B cell (primary cell): ENCODE data around the gene GNPAT. TPM values are rescaled to one million over a fixed set of nuclear protein-coding genes. Genes with fewer than 3 reads are reported as not detected.

ENCODE experiments used
- ATAC-seq: fragments of 200-7000 bp; cut with Tn5 transposase; one replicate; pipeline ENCODE4 v1.10.0; 2021; ENCODE audit warnings: low read depth, mild to moderate bottlenecking, moderate number of reproducible peaks, moderate library complexity
- CTCF ChIA-PET: fragments of 350-600 bp; sonication (Branson Sonifier 250); formaldehyde crosslinking; loops from one replicate; lab custom pipeline; 2021; ENCODE audit warnings: antibody characterized with exemption, inconsistent platforms; lab: Charles Lee
- POLR2A ChIA-PET: fragments of 350-600 bp; sonication (Branson Sonifier 250); formaldehyde crosslinking; loops from one replicate; lab custom pipeline; 2021; ENCODE audit warnings: antibody characterized with exemption; lab: Charles Lee
- DNase-seq: peaks from one replicate; pipeline ENCODE4 v3.0.0; 2013
- H2AFZ ChIP-seq: 2 replicates; pipeline ENCODE4 v1.6.1; 2012; ENCODE audit warnings: mild to moderate bottlenecking, low read depth, low read length; ENCODE audit not compliant: insufficient read depth, poor library complexity, severe bottlenecking
- H3K27ac ChIP-seq, 2 donors: 1 replicate in 1 of 2; 2 replicates in 1 of 2; pipeline ENCODE4 v1.5.1; 2012 to 2013; ENCODE audit warnings: low read length in 2 of 2, mild to moderate bottlenecking in 2 of 2, moderate library complexity in 1 of 2
- H3K27me3 ChIP-seq, 4 experiments: fragments of 200-600 bp in 1 of 4; sonication (generic) in 1 of 4; replicated peaks in 1 of 4; 1 replicate in 2 of 4; 2 replicates in 2 of 4; pipeline versions ENCODE4 v1.6.1 to v1.7.0; 2013 to 2016; ENCODE audit warnings: low read length in 3 of 4, mild to moderate bottlenecking in 2 of 4, mixed read lengths in 1 of 4, moderate library complexity in 1 of 4; ENCODE audit not compliant: insufficient read depth in 4 of 4, control insufficient read depth in 3 of 4; ENCODE audit errors: control extremely low read depth in 1 of 4
- H3K36me3 ChIP-seq, 2 experiments: replicated peaks in 1 of 2; 1 replicate in 1 of 2; 2 replicates in 1 of 2; pipeline versions ENCODE4 v1.6.1 to v1.7.1; 2013; ENCODE audit warnings: low read length in 1 of 2; ENCODE audit not compliant: insufficient read depth in 2 of 2, control insufficient read depth in 1 of 2; ENCODE audit errors: control extremely low read depth in 1 of 2, extremely low read depth in 1 of 2
- H3K4me1 ChIP-seq, 2 donors: fragments of 200-600 bp in 1 of 2; sonication (generic) in 1 of 2; 1 replicate in 1 of 2; 2 replicates in 1 of 2; pipeline versions ENCODE4 v1.5.1 to v1.6.1; 2013 to 2017; ENCODE audit warnings: low read length in 2 of 2; ENCODE audit not compliant: control insufficient read depth in 2 of 2, insufficient read depth in 2 of 2
- H3K4me2 ChIP-seq: replicated peaks from 2 replicates; pipeline ENCODE3; 2012; ENCODE audit warnings: mild to moderate bottlenecking, low read depth, low read length; ENCODE audit not compliant: poor library complexity, severe bottlenecking
- H3K4me3 ChIP-seq, 5 experiments: fragments of 200-600 bp in 1 of 5; sonication (generic) in 1 of 5; 1 replicate in 3 of 5; 2 replicates in 2 of 5; pipeline versions ENCODE4 v1.5.1 to v1.7.0; 2011 to 2016; ENCODE audit warnings: low read length in 4 of 5, mild to moderate bottlenecking in 4 of 5, low read depth in 2 of 5, control low read depth in 1 of 5, moderate library complexity in 1 of 5; ENCODE audit not compliant: insufficient read depth in 1 of 5; ENCODE audit errors: control extremely low read depth in 1 of 5, extremely low read depth in 1 of 5
- H3K79me2 ChIP-seq: fragments of 200-600 bp; sonication (generic); one replicate; pipeline ENCODE4 v1.6.0; 2016; ENCODE audit warnings: low read length; ENCODE audit not compliant: control insufficient read depth, insufficient read depth
- H3K9ac ChIP-seq: fragments of 200-600 bp; sonication (generic); 2 replicates; pipeline ENCODE4 v1.6.1; 2017; ENCODE audit warnings: mild to moderate bottlenecking, low read length, moderate library complexity
- H3K9me3 ChIP-seq, 3 donors: one replicate each; pipeline versions ENCODE4 v1.6.1 to v1.7.1; 2013; ENCODE audit warnings: low read length in 2 of 3; ENCODE audit not compliant: control insufficient read depth in 2 of 3, insufficient read depth in 1 of 3; ENCODE audit errors: control extremely low read depth in 1 of 3
- H4K20me1 ChIP-seq: 2 replicates; pipeline ENCODE4 v1.6.0; 2012; ENCODE audit warnings: mild to moderate bottlenecking, low read length; ENCODE audit not compliant: insufficient read depth, control insufficient read depth, poor library complexity, severe bottlenecking
- H3K27ac Mint-ChIP-seq: one replicate; pipeline ENCODE4 v1.8.0; 2021; ENCODE audit warnings: mixed read lengths
- H3K27me3 Mint-ChIP-seq: one replicate; pipeline ENCODE4 v1.8.0; 2021; ENCODE audit warnings: mixed read lengths
- H3K4me1 Mint-ChIP-seq: one replicate; pipeline ENCODE4 v1.8.0; 2021; ENCODE audit warnings: mixed read lengths
- H3K4me3 Mint-ChIP-seq: one replicate; pipeline ENCODE4 v1.8.0; 2021; ENCODE audit warnings: mixed read lengths
- H3K9me3 Mint-ChIP-seq: one replicate; pipeline ENCODE4 v1.8.0; 2022; ENCODE audit warnings: mixed read lengths; ENCODE audit not compliant: insufficient read depth
- EZH2 ChIP-seq: IDR thresholded peaks from 2 replicates; pipeline ENCODE4 v1.6.1; 2012; ENCODE audit warnings: borderline replicate concordance, low read depth, mild to moderate bottlenecking, moderate library complexity, low read length; ENCODE audit not compliant: insufficient read depth, poor library complexity, severe bottlenecking
- WGBS: methylation state at CpG from one replicate; pipeline ENCODE4 v1.1.5; 2013; ENCODE audit warnings: missing lambda C conversion rate; ENCODE audit not compliant: insufficient coverage; 5-methylcytosine and 5-hydroxymethylcytosine counted together
- intact Hi-C: fragments of 100-400 bp; cut with micrococcal nuclease; formaldehyde crosslinking; loops from one replicate; pipeline ENCODE4 v1.10.0; 2022
- polyA plus RNA-seq: library from polyadenylated mRNA; depleted of rRNA; stranded (reverse); fragments of >200 nt; gene quantifications from 2 replicates; pipeline ENCODE4 v1.2.3, GENCODE V29; 2012
- total RNA-seq, 2 donors: library from RNA; stranded (reverse); fragments of 120-200 nt in 1 of 2; gene quantifications; 1 replicate in 1 of 2; 2 replicates in 1 of 2; pipeline versions ENCODE4 v1.2.3 to v1.2.4, GENCODE V29; 2013 to 2022
- TF ChIP-seq, protein P1 (sequence below): fragments of 200-600 bp; IDR thresholded peaks from one replicate; pipeline ENCODE4 v1.8.0; 2022; ENCODE audit warnings: antibody characterized with exemption, mild to moderate bottlenecking

GNPAT gene
- total and polyA plus RNA-seq, 2 donors (not counting 1 experiment from before 2014, with no cell fraction given): 19.5 to 49.0 TPM

DNA sequence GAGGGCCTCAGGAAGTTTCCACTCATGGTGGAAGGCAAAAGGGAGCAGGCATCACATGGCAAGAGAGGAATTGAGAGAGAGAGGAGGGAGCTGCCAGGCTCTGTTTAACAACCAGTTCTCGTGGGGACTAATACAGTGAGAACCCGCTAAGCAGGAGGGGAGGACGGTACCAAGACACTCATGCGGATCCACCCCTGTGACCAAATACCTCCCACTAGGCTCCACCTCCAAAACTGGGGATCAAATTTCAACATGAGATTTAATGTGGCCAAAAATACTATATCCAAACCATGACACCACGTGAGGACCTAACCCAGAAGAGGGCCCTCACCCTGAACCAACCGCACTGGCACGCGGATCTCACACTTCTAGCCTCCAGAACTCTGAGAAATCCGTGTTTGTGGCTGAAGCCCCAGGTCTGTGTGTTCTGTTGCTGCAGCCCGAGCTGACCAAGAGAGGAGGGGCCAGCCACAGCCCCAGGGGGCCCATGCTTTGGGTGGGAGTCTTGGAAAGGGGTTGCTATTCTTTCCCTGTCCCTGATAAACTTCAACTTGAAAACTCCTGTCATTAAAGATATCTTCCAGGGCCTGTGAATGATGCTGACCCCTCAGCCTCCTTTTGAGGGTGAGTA is 47.2 kb upstream of the GNPAT start:
- H3K36me3 ChIP-seq: no peaks in the 10 kb centered on the region
- no peaks in the 10 kb centered on the region for H3K4me1 Mint-ChIP-seq
- WGBS: 79% methylated on average over 7 of the region's 10 CpGs
- H3K4me3 ChIP-seq: no peak overlapping the region
- H4K20me1 ChIP-seq: no peaks in the 10 kb centered on the region
- H3K9me3 Mint-ChIP-seq: no peaks in the 10 kb centered on the region
- intact Hi-C loops: no loop called here
- ATAC-seq (no peak), DNase-seq (no peak)
- no peak overlapping the region for H3K9ac ChIP-seq
- ChIA-PET POLR2A (no interaction called here), CTCF (no interaction called here)
- TF ChIP-seq, protein P1, sequence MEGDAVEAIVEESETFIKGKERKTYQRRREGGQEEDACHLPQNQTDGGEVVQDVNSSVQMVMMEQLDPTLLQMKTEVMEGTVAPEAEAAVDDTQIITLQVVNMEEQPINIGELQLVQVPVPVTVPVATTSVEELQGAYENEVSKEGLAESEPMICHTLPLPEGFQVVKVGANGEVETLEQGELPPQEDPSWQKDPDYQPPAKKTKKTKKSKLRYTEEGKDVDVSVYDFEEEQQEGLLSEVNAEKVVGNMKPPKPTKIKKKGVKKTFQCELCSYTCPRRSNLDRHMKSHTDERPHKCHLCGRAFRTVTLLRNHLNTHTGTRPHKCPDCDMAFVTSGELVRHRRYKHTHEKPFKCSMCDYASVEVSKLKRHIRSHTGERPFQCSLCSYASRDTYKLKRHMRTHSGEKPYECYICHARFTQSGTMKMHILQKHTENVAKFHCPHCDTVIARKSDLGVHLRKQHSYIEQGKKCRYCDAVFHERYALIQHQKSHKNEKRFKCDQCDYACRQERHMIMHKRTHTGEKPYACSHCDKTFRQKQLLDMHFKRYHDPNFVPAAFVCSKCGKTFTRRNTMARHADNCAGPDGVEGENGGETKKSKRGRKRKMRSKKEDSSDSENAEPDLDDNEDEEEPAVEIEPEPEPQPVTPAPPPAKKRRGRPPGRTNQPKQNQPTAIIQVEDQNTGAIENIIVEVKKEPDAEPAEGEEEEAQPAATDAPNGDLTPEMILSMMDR: no peak
- TF ChIP-seq EZH2: no peak
- no peaks in the 10 kb centered on the region for H3K79me2 ChIP-seq
- no peak overlapping the region for H3K27ac ChIP-seq
- H3K4me2 ChIP-seq: no peak overlapping the region
- no peak overlapping the region for H3K4me3 Mint-ChIP-seq
- peaks cover 0 to 17% (median 1%) of the 10 kb centered on the region in 4 experiments for H3K27me3 ChIP-seq
- no peak overlapping the region for H3K27ac Mint-ChIP-seq
- H2AFZ ChIP-seq: no peak overlapping the region
- peaks cover 0 to 9% (median 0%) of the 10 kb centered on the region in 3 donors for H3K9me3 ChIP-seq
- no peaks in the 10 kb centered on the region for H3K4me1 ChIP-seq
- H3K27me3 Mint-ChIP-seq: peaks cover 33% of the 10 kb centered on the region

DNA sequence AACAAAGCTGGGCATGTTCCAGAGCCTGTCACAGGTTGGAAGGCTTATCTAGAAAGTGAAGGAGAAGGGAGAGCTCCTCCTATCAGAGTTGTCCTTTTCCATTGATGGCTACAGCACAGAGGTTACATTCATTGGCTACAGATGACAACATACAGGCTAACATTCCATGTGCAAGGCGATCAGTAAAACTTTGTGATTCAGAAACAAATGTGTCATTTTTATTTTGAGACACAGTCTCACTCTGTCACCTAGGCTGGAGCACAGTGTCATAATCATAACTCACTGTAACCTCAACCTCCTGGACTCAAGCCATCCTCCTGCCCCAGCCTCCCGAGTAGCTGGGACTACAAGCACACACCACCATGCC is 46.6 kb upstream of the GNPAT start:
- H2AFZ ChIP-seq: no peak overlapping the region
- DNase-seq: no peak
- Mint-ChIP-seq H3K4me3 (no peak overlapping the region), H3K27me3 (peaks cover 34% of the 10 kb centered on the region), H3K27ac (no peak overlapping the region), H3K9me3 (no peaks in the 10 kb centered on the region), H3K4me1 (no peaks in the 10 kb centered on the region)
- no peaks in the 10 kb centered on the region for H3K36me3 ChIP-seq
- H3K79me2 ChIP-seq: no peaks in the 10 kb centered on the region
- no peak overlapping the region for H3K4me2 ChIP-seq
- peaks cover 0 to 9% (median 0%) of the 10 kb centered on the region in 3 donors for H3K9me3 ChIP-seq
- H3K27me3 ChIP-seq: peaks cover 0 to 21% (median 0%) of the 10 kb centered on the region in 4 experiments
- no peak overlapping the region for H3K4me3 ChIP-seq
- WGBS: 100% methylated on average over 1 of the region's 2 CpGs
- intact Hi-C loops: no loop called here
- TF ChIP-seq, protein P1: no peak
- no peak for TF ChIP-seq EZH2
- H4K20me1 ChIP-seq: no peaks in the 10 kb centered on the region
- H3K27ac ChIP-seq: no peak overlapping the region
- no peak for ATAC-seq
- no peak overlapping the region for H3K9ac ChIP-seq
- ChIA-PET POLR2A (no interaction called here), CTCF (no interaction called here)
- no peaks in the 10 kb centered on the region for H3K4me1 ChIP-seq
